ENCODE measurements around the gene AMZ1.
"Not testable (repeated sequence)": the region's sequence is repeated elsewhere in the genome, so short reads cannot be mapped to it uniquely, and the experiment has no call there.

Gene AMZ1

GRCh38 chr7:2737771-2738540, 50.0 kb downstream of the AMZ1 start:
- FAIRE-seq (no peak), DNase-seq (ENCODE audit: insufficient read length, low spot score) (no peak)
- TF ChIP-seq POU2F2 (IDR thresholded peaks at IDR 0.05; ENCODE audit: low read depth, low read length) (no peak), POLR2A (IDR thresholded peaks at IDR 0.05; ENCODE audit: low read depth, low read length) (no peak), PAX5 (IDR thresholded peaks at IDR 0.05; ENCODE audit: insufficient read depth, low read length, severe bottlenecking) (no peak), TAF1 (IDR thresholded peaks at IDR 0.05; ENCODE audit: low read depth, low read length) (no peak), POLR2AphosphoS5 (IDR thresholded peaks at IDR 0.05; ENCODE audit: low read depth, low read length) (no peak), SPI1 (IDR thresholded peaks at IDR 0.05; ENCODE audit: low read depth, low read length) (no peak)

GRCh38 chr7:2738766-2739549, 51.0 kb downstream of the AMZ1 start:
- no peak for TF ChIP-seq TAF1 (IDR thresholded peaks at IDR 0.05; ENCODE audit: low read depth, low read length)
- no peak for TF ChIP-seq SPI1 (IDR thresholded peaks at IDR 0.05; ENCODE audit: low read depth, low read length)
- TF ChIP-seq POLR2A (IDR thresholded peaks at IDR 0.05; ENCODE audit: low read depth, low read length) = no peak
- no peak for TF ChIP-seq POLR2AphosphoS5 (IDR thresholded peaks at IDR 0.05; ENCODE audit: low read depth, low read length)
- DNase-seq (ENCODE audit: insufficient read length, low spot score) (no peak), FAIRE-seq (no peak)

DNA sequence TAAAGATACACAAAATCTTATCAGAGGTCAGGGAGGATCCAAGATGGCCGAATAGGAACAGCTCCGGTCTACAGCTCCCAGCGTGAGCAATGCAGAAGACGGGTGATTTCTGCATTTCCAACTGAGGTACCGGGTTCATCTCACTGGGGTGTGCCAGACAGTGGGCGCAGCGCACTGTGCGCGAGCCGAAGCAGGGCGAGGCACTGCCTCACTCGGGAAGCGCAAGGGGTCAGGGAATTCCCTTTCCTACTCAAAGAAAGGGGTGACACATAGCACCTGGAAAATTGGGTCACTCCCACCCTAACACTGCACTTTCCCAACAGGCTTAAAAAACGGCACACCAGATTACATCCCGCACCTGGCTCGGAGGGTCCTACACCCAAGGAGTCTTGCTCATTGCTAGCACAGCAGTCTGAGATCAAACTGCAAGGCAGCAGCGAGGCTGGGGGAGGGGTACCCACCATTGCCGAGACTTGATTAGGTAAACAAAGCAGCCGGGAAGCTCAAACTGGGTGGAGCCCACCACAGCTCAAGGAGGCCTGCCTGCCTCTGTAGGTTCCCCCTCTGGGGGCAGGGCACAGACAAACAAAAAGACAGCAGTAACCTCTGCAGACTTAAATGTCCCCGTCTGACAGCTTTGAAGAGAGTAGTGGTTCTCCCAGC, 55.7 kb downstream of the AMZ1 start:
- DNase-seq (ENCODE audit: insufficient read length, low spot score); FAIRE-seq: not testable (repeated sequence)

DNA sequence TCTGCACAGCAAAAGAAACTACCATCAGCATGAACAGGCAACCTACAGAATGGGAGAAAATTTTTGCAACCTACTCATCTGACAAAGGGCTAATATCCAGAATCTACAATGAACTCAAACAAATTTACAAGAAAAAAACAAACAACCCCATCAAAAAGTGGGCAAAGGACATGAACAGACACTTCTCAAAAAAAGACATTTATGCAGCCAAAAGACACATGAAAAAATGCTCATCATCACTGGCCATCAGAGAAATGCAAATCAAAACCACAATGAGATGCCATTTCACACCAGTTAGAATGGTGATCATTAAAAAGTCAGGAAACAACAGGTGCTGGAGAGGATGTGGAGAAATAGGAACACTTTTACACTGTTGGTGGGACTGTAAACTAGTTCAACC, 60.7 kb downstream of the AMZ1 start:
- not testable (repeated sequence) for FAIRE-seq; DNase-seq (ENCODE audit: insufficient read length, low spot score)

GRCh38 chr7:2750004-2750407, 62.0 kb downstream of the AMZ1 start:
- no peak for TF ChIP-seq TAF1 (IDR thresholded peaks at IDR 0.05; ENCODE audit: low read depth, low read length)
- TF ChIP-seq SPI1 (IDR thresholded peaks at IDR 0.05; ENCODE audit: low read depth, low read length) = no peak
- no peak for TF ChIP-seq POU2F2 (IDR thresholded peaks at IDR 0.05; ENCODE audit: low read depth, low read length)
- TF ChIP-seq POLR2A (IDR thresholded peaks at IDR 0.05; ENCODE audit: low read depth, low read length) = no peak
- TF ChIP-seq POLR2AphosphoS5 (IDR thresholded peaks at IDR 0.05; ENCODE audit: low read depth, low read length) = no peak
- no peak for TF ChIP-seq PAX5 (IDR thresholded peaks at IDR 0.05; ENCODE audit: insufficient read depth, low read length, severe bottlenecking)
- DNase-seq (ENCODE audit: insufficient read length, low spot score) (no peak), FAIRE-seq (no peak)

DNA sequence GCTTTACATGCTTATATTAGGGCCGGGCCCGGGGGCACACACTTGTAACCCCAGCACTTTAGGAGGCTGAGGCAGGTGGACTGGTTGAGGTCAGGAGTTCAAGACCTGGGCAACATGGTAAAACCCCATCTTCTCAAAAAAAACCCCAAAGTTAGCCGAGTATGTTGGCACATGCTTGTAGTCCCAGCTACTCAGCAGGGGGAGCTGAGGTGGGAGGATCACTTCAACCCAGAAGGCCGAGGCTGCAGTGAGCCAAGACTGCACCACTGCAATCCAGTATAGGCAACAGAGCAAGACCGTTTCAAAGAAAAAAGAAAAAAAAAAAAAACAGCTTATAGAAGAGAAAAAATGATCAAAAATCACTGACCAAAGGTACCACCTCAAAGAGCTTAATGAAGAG, 63.1 kb downstream of the AMZ1 start:
- FAIRE-seq (no peak), DNase-seq (ENCODE audit: insufficient read length, low spot score) (no peak)
- TF ChIP-seq POLR2A (IDR thresholded peaks at IDR 0.05; ENCODE audit: low read depth, low read length) (no peak), SPI1 (IDR thresholded peaks at IDR 0.05; ENCODE audit: low read depth, low read length) (no peak), PAX5 (IDR thresholded peaks at IDR 0.05; ENCODE audit: insufficient read depth, low read length, severe bottlenecking) (no peak), POLR2AphosphoS5 (IDR thresholded peaks at IDR 0.05; ENCODE audit: low read depth, low read length) (no peak), POU2F2 (IDR thresholded peaks at IDR 0.05; ENCODE audit: low read depth, low read length) (no peak), TAF1 (IDR thresholded peaks at IDR 0.05; ENCODE audit: low read depth, low read length) (no peak)

DNA sequence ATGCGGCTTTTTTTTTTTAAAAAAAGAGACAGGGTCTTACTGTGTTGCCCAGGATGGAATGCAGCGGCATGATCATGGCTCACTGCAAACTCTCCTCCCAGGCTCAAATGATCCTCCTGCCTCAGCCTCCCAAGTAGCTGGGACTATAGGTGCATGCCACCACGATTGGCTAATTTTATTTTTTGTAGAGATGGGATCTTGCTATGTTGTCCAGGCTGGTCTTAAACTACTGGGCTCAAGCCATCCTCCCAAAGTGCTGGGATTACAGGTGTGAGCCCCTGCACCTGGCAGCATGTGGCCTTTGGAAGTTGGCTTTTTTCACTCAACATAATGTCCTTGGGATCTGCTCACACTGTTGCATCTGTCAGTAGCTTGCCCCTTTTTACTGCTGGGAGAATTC, 65.1 kb downstream of the AMZ1 start:
- DNase-seq (ENCODE audit: insufficient read length, low spot score) (no peak), FAIRE-seq (no peak)
- TF ChIP-seq SPI1 (IDR thresholded peaks at IDR 0.05; ENCODE audit: low read depth, low read length) (no peak), TAF1 (IDR thresholded peaks at IDR 0.05; ENCODE audit: low read depth, low read length) (no peak), POLR2AphosphoS5 (IDR thresholded peaks at IDR 0.05; ENCODE audit: low read depth, low read length) (no peak), POU2F2 (IDR thresholded peaks at IDR 0.05; ENCODE audit: low read depth, low read length) (no peak), POLR2A (IDR thresholded peaks at IDR 0.05; ENCODE audit: low read depth, low read length) (no peak), PAX5 (IDR thresholded peaks at IDR 0.05; ENCODE audit: insufficient read depth, low read length, severe bottlenecking) (no peak)

DNA sequence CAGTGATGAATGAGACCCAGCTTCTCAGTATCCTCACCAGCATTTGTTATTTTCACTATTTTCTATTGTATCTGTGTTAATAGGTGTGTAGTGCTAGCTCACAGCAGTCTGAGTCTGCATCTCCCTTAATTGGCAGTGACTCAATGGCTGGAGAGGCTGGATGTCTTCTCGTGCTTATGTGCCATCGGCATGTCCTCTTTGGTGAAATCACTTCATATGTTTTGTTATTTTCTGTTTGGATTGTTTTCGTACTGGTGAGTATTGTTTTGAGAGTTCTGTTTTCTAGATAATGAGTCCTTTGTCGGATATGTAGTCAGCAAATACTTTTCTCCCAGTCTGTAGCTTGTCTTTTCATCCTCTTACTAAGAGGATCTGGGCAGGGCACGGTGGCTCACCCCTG, 66.1 kb downstream of the AMZ1 start:
- FAIRE-seq = no peak
- no peak for TF ChIP-seq POLR2AphosphoS5 (IDR thresholded peaks at IDR 0.05; ENCODE audit: low read depth, low read length)
- no peak for TF ChIP-seq POLR2A (IDR thresholded peaks at IDR 0.05; ENCODE audit: low read depth, low read length)
- no peak for TF ChIP-seq TAF1 (IDR thresholded peaks at IDR 0.05; ENCODE audit: low read depth, low read length)
- no peak for TF ChIP-seq PAX5 (IDR thresholded peaks at IDR 0.05; ENCODE audit: insufficient read depth, low read length, severe bottlenecking)
- no peak for TF ChIP-seq SPI1 (IDR thresholded peaks at IDR 0.05; ENCODE audit: low read depth, low read length)
- TF ChIP-seq POU2F2 (IDR thresholded peaks at IDR 0.05; ENCODE audit: low read depth, low read length) = no peak
- DNase-seq (ENCODE audit: insufficient read length, low spot score) = no peak

DNA sequence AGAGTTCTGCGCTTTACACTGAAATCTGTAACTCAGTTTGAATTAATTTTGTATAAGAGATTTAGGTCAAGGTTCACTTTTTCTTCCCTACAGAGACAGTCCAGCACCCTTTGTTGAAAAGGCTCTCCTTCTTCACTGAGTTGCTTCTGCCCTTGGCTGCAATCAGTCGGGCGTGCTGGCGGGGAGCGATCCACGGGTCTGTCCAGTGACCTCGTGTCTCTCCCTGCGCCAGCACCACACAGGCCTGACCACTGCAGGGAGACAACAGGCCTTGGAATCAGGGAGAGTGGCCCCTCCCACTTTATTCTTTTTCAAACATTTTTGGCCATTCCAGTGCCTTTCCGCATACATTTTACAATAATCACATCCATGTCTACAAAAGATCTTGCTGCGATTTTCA, 66.9 kb downstream of the AMZ1 start:
- no peak for FAIRE-seq
- no peak for DNase-seq (ENCODE audit: insufficient read length, low spot score)

DNA sequence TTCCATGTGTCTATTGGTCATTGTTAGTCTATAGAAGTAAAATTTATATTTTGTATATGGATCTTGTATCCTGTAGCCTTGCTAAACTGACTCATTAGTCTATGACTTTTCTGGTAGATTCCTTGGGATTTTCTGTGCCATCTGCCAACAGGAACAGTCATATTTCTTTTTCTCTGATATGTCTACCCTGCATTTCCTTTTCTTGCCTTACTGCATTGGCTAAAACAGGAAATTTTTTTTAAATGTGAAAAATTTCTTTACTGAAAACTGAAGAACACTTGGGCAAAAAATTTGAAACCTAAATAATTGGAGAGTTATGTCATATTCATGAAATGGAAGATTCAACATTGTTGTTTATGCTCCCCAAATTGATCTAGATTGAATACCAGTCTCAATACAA, 67.5 kb downstream of the AMZ1 start:
- no peak for FAIRE-seq
- no peak for DNase-seq (ENCODE audit: insufficient read length, low spot score)

More for the DNA sequence above, 66.9 kb downstream of the AMZ1 start:
- no peak for TF ChIP-seq SPI1 (IDR thresholded peaks at IDR 0.05; ENCODE audit: low read depth, low read length)
- TF ChIP-seq POLR2A (IDR thresholded peaks at IDR 0.05; ENCODE audit: low read depth, low read length) = no peak

More for the DNA sequence above, 67.5 kb downstream of the AMZ1 start:
- no peak for TF ChIP-seq TAF1 (IDR thresholded peaks at IDR 0.05; ENCODE audit: low read depth, low read length)
- TF ChIP-seq SPI1 (IDR thresholded peaks at IDR 0.05; ENCODE audit: low read depth, low read length) = no peak
- TF ChIP-seq POLR2A (IDR thresholded peaks at IDR 0.05; ENCODE audit: low read depth, low read length) = no peak
- TF ChIP-seq PAX5 (IDR thresholded peaks at IDR 0.05; ENCODE audit: insufficient read depth, low read length, severe bottlenecking) = no peak
- no peak for TF ChIP-seq POLR2AphosphoS5 (IDR thresholded peaks at IDR 0.05; ENCODE audit: low read depth, low read length)
- TF ChIP-seq POU2F2 (IDR thresholded peaks at IDR 0.05; ENCODE audit: low read depth, low read length) = no peak

Measured in GM12891 (cell line).